ENCODE results near the gene CSNK1G1. TPM values are rescaled to one million over a fixed set of nuclear protein-coding genes. Genes with fewer than 3 reads are reported as not detected.

CSNK1G1 gene
- total and polyA plus RNA-seq, 3 donors from 2014 or later, result 32.7 to 77.5 (median 59.6) TPM

DNA sequence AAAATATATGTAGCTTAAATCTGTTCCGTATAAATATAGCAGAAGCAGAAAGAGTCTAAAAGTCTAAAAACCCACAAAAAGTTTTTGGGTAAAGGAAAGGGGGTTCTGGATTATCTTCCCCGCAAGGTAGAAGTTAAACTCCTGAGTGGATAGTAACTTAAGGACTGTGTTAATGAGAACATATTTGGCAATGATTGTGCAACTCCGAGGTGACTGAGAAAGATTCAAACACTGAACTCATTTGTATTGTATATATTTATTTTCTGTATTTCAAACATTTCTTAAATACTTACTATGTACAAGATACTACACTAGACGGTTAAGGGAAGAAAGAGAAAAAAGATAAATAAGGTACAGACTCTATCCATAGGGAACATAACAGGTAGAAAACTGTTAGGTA is 120.4 kb downstream of the CSNK1G1 start:
- intact Hi-C loops (cut with DNase I; ENCODE audit: low total_unique reads), result no loop called here
- DNase-seq, result no peak
- Histone ChIP-seq H3K36me3 (ENCODE audit: low read depth, missing control alignments) (no peaks in the 10 kb centered on the region), H3K27me3 (no peaks in the 10 kb centered on the region), H3K4me3 (no peak overlapping the region), H3K4me1 (no peaks in the 10 kb centered on the region), H3K27ac (no peak overlapping the region), H3K9me3 (no peaks in the 10 kb centered on the region)
- TF ChIP-seq POLR2A (IDR thresholded peaks at IDR 0.05) (no peak), CTCF (IDR thresholded peaks at IDR 0.05) (no peak)
- 95% methylated on average over 4 of the region's 4 CpGs for WGBS, 2 donors

GRCh38 chr15:64233299-64233698 is 122.7 kb downstream of the CSNK1G1 start:
- Histone ChIP-seq H3K4me1 (no peaks in the 10 kb centered on the region), H3K9me3 (no peaks in the 10 kb centered on the region), H3K36me3 (ENCODE audit: low read depth, missing control alignments) (no peaks in the 10 kb centered on the region), H3K27me3 (no peaks in the 10 kb centered on the region), H3K4me3 (no peak overlapping the region), H3K27ac (no peak overlapping the region)
- no peak for TF ChIP-seq POLR2A (IDR thresholded peaks at IDR 0.05)
- no peak for TF ChIP-seq CTCF (IDR thresholded peaks at IDR 0.05)
- intact Hi-C loops (cut with DNase I; ENCODE audit: low total_unique reads), result no loop called here
- 89 to 94% methylated on average over 4 of the region's 4 CpGs for WGBS, 2 donors
- DNase-seq, result no peak

DNA sequence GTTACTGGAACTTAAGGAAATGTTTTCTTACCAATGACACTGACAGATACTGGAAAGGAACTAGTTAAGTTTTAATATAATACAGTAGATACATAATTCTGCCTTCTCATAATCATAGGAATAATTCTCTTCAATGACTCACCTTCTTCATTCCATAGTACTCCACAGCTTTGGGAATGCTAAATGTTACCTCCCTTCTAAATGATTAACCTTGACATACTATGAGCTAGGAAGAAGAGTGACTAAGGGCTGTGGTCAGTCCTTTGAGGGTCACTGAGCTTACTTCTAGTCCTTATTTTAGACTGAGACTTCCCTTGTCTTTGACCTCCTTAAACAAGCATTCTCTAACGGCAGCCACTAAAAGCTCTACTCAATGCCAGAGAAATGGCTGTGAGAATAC is 123.6 kb downstream of the CSNK1G1 start:
- H3K4me3 ChIP-seq, result no peak overlapping the region
- no peaks in the 10 kb centered on the region for H3K9me3 ChIP-seq
- H3K4me1 ChIP-seq, result no peaks in the 10 kb centered on the region
- DNase-seq, result no peak
- WGBS, 2 donors, result 62 to 80% methylated on average over 1 of the region's 1 CpG
- H3K36me3 ChIP-seq (ENCODE audit: low read depth, missing control alignments), result no peaks in the 10 kb centered on the region
- no peak for TF ChIP-seq CTCF (IDR thresholded peaks at IDR 0.05)
- no peak for TF ChIP-seq POLR2A (IDR thresholded peaks at IDR 0.05)
- H3K27ac ChIP-seq, result no peak overlapping the region
- H3K27me3 ChIP-seq, result no peaks in the 10 kb centered on the region
- intact Hi-C loops (cut with DNase I; ENCODE audit: low total_unique reads), result no loop called here

GRCh38 chr15:64229129-64229724 is 126.7 kb downstream of the CSNK1G1 start:
- TF ChIP-seq POLR2A (IDR thresholded peaks at IDR 0.05), result no peak
- TF ChIP-seq CTCF (IDR thresholded peaks at IDR 0.05), result no peak
- Histone ChIP-seq H3K36me3 (ENCODE audit: low read depth, missing control alignments) (no peaks in the 10 kb centered on the region), H3K4me3 (no peak overlapping the region), H3K9me3 (no peaks in the 10 kb centered on the region), H3K4me1 (no peaks in the 10 kb centered on the region), H3K27ac (no peak overlapping the region), H3K27me3 (no peaks in the 10 kb centered on the region)
- WGBS, 2 donors, result 88 to 92% methylated on average over 2 of the region's 2 CpGs
- DNase-seq, result no peak
- intact Hi-C loops (cut with DNase I; ENCODE audit: low total_unique reads), result no loop called here

GRCh38 chr15:64225804-64226203 is 130.2 kb downstream of the CSNK1G1 start:
- TF ChIP-seq POLR2A (IDR thresholded peaks at IDR 0.05), result no peak
- no peak for TF ChIP-seq CTCF (IDR thresholded peaks at IDR 0.05)
- Histone ChIP-seq H3K27me3 (no peaks in the 10 kb centered on the region), H3K36me3 (ENCODE audit: low read depth, missing control alignments) (no peaks in the 10 kb centered on the region), H3K9me3 (no peaks in the 10 kb centered on the region), H3K4me1 (no peaks in the 10 kb centered on the region), H3K27ac (no peak overlapping the region), H3K4me3 (no peak overlapping the region)
- WGBS, 2 donors, result 96 to 98% methylated on average over 11 of the region's 11 CpGs
- no peak for DNase-seq
- intact Hi-C loops (cut with DNase I; ENCODE audit: low total_unique reads), result no loop called here
